ENCODE data around the gene TTC9C. TPM values are rescaled to one million over a fixed set of nuclear protein-coding genes. Genes with fewer than 3 reads are reported as not detected.
A peak's percentile ranks its signal among the peaks of the same experiment; 100 is the strongest.

Gene TTC9C
- total and polyA plus RNA-seq, 2 of the 13 experiments (the other 11 are each of a cell fraction or from before 2014, with no cell fraction given): 28.0 to 36.4 TPM

DNA sequence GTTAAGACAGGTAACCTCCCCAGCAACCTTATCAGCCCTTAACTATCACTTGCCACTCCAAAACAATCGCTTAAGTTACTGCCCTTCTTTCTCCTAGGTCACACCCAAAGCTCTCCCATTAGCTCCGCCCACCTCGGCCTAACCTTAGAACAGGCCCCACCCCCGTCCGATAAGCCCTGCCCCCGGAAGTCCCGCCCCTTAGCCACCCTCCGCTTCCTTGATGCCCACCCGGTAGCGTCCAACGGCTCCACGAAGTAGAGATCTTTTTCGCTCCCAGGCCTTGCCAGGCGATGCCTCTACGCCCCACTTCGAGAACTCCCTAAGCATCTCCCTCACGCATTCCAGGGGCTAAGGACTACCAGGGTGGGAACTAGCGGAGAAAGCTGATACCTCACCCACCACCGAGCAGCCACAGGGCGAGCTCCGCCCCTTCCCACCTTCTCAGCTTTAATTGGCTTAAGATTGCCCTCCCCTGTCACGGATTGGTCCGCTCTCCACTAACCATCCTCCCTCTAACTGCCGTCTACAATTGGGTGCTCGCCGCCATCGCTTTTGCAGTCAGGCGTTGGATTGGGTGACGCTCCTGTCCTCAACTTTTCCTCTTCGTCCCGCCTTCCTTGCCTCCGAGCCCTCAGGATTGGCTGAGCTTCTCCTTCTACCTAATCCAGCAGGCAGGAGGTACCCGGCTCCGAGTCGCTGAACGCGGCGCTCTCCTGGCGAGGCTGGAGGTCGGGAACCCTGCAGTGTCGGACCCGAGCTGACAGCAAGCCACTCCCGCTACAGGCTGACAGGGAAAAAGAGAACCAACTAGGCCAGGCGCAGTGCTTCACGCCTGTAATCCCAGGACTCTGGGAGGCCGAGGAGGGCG lies 25.7 kb downstream of the TTC9C start, which contains the start of gene ZBTB3 (continued):
- TF ChIP-seq SNAI1 (CRISPR knock-in tag; IDR thresholded peaks at IDR 0.05; ENCODE audit: borderline replicate concordance) (no peak), HOXA3 (CRISPR knock-in tag; IDR thresholded peaks at IDR 0.05) (peak; percentile 41; the same call in 1 of the 2 replicates), ZNF451 (CRISPR knock-in tag; IDR thresholded peaks at IDR 0.05) (0 out of 2 replicates have a peak, but pooled peaks have one; percentile 39), PHF20 (CRISPR knock-in tag; IDR thresholded peaks at IDR 0.05) (peak; percentile 83), MEIS2 (CRISPR knock-in tag; IDR thresholded peaks at IDR 0.05) (peak; percentile 34; the same call in 1 of the 2 replicates), RARG (CRISPR knock-in tag; IDR thresholded peaks at IDR 0.05; ENCODE audit: low read depth) (no peak), SMAD9 (CRISPR knock-in tag; IDR thresholded peaks at IDR 0.05) (peak; percentile 70; the same call in 1 of the 2 replicates), ZNF777 (CRISPR knock-in tag; IDR thresholded peaks at IDR 0.05) (peak; percentile 3; the same call in 1 of the 2 replicates), RFXANK (CRISPR knock-in tag; IDR thresholded peaks at IDR 0.05) (peak; percentile 21; the same call in 1 of the 2 replicates), YEATS4 (CRISPR knock-in tag; IDR thresholded peaks at IDR 0.05; ENCODE audit: borderline replicate concordance) (peak; percentile 58; the same call in 1 of the 2 replicates), TAF1 (CRISPR knock-in tag; IDR thresholded peaks at IDR 0.05) (peak; percentile 64; the same call in 1 of the 2 replicates), ZFAT (CRISPR knock-in tag; conservative IDR thresholded peaks at IDR 0.05) (no peak), ZSCAN9 (CRISPR knock-in tag; IDR thresholded peaks at IDR 0.05; ENCODE audit: borderline replicate concordance) (0 out of 2 replicates have a peak, but pooled peaks have one; percentile 19), SIX4 (CRISPR knock-in tag; IDR thresholded peaks at IDR 0.05) (no peak), ZNF773 (CRISPR knock-in tag; IDR thresholded peaks at IDR 0.05; ENCODE audit: borderline replicate concordance) (no peak), ZNF331 (CRISPR knock-in tag; IDR thresholded peaks at IDR 0.05) (0 out of 2 replicates have a peak, but pooled peaks have one; percentile 18), PITX1 (CRISPR knock-in tag; IDR thresholded peaks at IDR 0.05) (peak; percentile 54; the same call in 1 of the 2 replicates), KDM2A (CRISPR knock-in tag; IDR thresholded peaks at IDR 0.05; ENCODE audit: borderline replicate concordance, low read depth) (peak; percentile 34; the same call in 1 of the 2 replicates)
- TF ChIP-seq, protein P1, sequence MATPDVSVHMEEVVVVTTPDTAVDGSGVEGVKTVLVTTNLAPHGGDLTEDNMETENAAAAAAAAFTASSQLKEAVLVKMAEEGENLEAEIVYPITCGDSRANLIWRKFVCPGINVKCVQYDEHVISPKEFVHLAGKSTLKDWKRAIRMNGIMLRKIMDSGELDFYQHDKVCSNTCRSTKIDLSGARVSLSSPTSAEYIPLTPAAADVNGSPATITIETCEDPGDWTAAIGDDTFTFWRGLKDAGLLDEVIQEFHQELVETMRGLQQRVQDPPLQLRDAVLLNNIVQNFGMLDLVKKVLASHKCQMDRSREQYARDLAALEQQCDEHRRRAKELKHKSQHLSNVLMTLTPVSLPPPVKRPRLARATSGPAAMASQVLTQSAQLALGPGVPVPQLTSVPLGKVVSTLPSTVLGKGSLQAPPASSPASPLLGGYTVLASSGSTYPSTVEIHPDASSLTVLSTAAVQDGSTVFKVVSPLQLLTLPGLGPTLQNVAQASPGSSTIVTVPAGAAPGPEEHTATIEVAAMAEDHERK (CRISPR knock-in tag; IDR thresholded peaks at IDR 0.05; ENCODE audit: low read depth): no peak
- TF ChIP-seq, protein P2, sequence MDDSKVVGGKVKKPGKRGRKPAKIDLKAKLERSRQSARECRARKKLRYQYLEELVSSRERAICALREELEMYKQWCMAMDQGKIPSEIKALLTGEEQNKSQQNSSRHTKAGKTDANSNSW (CRISPR knock-in tag; IDR thresholded peaks at IDR 0.05; ENCODE audit: borderline replicate concordance): no peak
- TF ChIP-seq, protein P3, sequence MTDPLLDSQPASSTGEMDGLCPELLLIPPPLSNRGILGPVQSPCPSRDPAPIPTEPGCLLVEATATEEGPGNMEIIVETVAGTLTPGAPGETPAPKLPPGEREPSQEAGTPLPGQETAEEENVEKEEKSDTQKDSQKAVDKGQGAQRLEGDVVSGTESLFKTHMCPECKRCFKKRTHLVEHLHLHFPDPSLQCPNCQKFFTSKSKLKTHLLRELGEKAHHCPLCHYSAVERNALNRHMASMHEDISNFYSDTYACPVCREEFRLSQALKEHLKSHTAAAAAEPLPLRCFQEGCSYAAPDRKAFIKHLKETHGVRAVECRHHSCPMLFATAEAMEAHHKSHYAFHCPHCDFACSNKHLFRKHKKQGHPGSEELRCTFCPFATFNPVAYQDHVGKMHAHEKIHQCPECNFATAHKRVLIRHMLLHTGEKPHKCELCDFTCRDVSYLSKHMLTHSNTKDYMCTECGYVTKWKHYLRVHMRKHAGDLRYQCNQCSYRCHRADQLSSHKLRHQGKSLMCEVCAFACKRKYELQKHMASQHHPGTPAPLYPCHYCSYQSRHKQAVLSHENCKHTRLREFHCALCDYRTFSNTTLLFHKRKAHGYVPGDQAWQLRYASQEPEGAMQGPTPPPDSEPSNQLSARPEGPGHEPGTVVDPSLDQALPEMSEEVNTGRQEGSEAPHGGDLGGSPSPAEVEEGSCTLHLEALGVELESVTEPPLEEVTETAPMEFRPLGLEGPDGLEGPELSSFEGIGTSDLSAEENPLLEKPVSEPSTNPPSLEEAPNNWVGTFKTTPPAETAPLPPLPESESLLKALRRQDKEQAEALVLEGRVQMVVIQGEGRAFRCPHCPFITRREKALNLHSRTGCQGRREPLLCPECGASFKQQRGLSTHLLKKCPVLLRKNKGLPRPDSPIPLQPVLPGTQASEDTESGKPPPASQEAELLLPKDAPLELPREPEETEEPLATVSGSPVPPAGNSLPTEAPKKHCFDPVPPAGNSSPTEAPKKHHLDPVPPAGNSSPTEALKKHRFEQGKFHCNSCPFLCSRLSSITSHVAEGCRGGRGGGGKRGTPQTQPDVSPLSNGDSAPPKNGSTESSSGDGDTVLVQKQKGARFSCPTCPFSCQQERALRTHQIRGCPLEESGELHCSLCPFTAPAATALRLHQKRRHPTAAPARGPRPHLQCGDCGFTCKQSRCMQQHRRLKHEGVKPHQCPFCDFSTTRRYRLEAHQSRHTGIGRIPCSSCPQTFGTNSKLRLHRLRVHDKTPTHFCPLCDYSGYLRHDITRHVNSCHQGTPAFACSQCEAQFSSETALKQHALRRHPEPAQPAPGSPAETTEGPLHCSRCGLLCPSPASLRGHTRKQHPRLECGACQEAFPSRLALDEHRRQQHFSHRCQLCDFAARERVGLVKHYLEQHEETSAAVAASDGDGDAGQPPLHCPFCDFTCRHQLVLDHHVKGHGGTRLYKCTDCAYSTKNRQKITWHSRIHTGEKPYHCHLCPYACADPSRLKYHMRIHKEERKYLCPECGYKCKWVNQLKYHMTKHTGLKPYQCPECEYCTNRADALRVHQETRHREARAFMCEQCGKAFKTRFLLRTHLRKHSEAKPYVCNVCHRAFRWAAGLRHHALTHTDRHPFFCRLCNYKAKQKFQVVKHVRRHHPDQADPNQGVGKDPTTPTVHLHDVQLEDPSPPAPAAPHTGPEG (CRISPR knock-in tag; IDR thresholded peaks at IDR 0.05): peak; percentile 23; the same call in 1 of the 2 replicates
